NCI-H526 (cell line): ENCODE results near the gene ZNF180.
"Not testable (repeated sequence)": the region's sequence is repeated elsewhere in the genome, so short reads cannot be mapped to it uniquely, and the experiment has no call there.

Experiments used
- DNase-seq, 2 experiments: peaks; one replicate each; lab custom pipeline; 2025; lab: John Stamatoyannopoulos, UW

The ZNF180 gene

GRCh38 chr19:44499962-44500949 is at the start of gene ZNF180:
ZNF180 (minus strand) TSS chr19:44500522; CDS start chr19:44497334, 3,188 bp downstream.
- DNase-seq, result peak; percentile 95 to 98

GRCh38 chr19:44549507-44549906 is 49.2 kb upstream of the ZNF180 start:
- no peak for DNase-seq

GRCh38 chr19:44548736-44549135 is 48.4 kb upstream of the ZNF180 start:
- no peak for DNase-seq

- DNase-seq, result no peak
These were observed 43.7 kb upstream of the ZNF180 start for GRCh38 chr19:44544031-44544430.

- no peak for DNase-seq
These were observed 42.3 kb upstream of the ZNF180 start for GRCh38 chr19:44542671-44543070.

- DNase-seq, result no peak
These were observed 40.4 kb upstream of the ZNF180 start for GRCh38 chr19:44540736-44541135.

GRCh38 chr19:44539991-44540390 is 39.7 kb upstream of the ZNF180 start:
- no peak for DNase-seq

GRCh38 chr19:44539236-44539826 is 39.0 kb upstream of the ZNF180 start:
- DNase-seq, result no peak

GRCh38 chr19:44535361-44535760 is 35.0 kb upstream of the ZNF180 start:
- DNase-seq, result not testable (repeated sequence)

GRCh38 chr19:44532819-44533218 is 32.5 kb upstream of the ZNF180 start:
- no peak for DNase-seq

GRCh38 chr19:44530777-44531176 is 30.5 kb upstream of the ZNF180 start:
- no peak for DNase-seq

- no peak for DNase-seq
These were observed 29.2 kb upstream of the ZNF180 start, which contains the start of gene CEACAM20 for GRCh38 chr19:44529536-44529935. CEACAM20 (minus strand) TSS chr19:44529675; CDS start chr19:44529509, 166 bp downstream.

GRCh38 chr19:44527554-44527953 is 27.2 kb upstream of the ZNF180 start:
- DNase-seq, result no peak

- no peak for DNase-seq
These were observed 25.6 kb upstream of the ZNF180 start for GRCh38 chr19:44525721-44526430.

- no peak for DNase-seq
These were observed 21.0 kb upstream of the ZNF180 start for GRCh38 chr19:44521370-44521769.

- no peak for DNase-seq
These were observed 16.8 kb upstream of the ZNF180 start for GRCh38 chr19:44517146-44517545.

- DNase-seq, result no peak
These were observed 15.6 kb upstream of the ZNF180 start for GRCh38 chr19:44515907-44516306.

- no peak for DNase-seq
These were observed 14.7 kb upstream of the ZNF180 start for GRCh38 chr19:44515031-44515430.

GRCh38 chr19:44512326-44513298 is 12.3 kb upstream of the ZNF180 start:
- DNase-seq, result peak; percentile 30 to 70

- DNase-seq, result no peak
These were observed 9.2 kb upstream of the ZNF180 start for GRCh38 chr19:44509478-44509877.

GRCh38 chr19:44499559-44499958 is 763 bp downstream of the ZNF180 start:
- DNase-seq, result no peak
